DMS53 treated with DMSO at 0.1 percent for 48 hours (cell line): Measurements from ENCODE around the gene KIAA1328.
"Not testable (repeated sequence)": the region's sequence is repeated elsewhere in the genome, so short reads cannot be mapped to it uniquely, and the experiment has no call there.

Source experiments
- DNase-seq: peaks from one replicate; lab custom pipeline; 2025; ENCODE audit not compliant: unreplicated experiment; lab: John Stamatoyannopoulos, UW

KIAA1328 gene

GRCh38 chr18:36821681-36822080 lies 7.2 kb upstream of the KIAA1328 start:
- DNase-seq: no peak

DNA sequence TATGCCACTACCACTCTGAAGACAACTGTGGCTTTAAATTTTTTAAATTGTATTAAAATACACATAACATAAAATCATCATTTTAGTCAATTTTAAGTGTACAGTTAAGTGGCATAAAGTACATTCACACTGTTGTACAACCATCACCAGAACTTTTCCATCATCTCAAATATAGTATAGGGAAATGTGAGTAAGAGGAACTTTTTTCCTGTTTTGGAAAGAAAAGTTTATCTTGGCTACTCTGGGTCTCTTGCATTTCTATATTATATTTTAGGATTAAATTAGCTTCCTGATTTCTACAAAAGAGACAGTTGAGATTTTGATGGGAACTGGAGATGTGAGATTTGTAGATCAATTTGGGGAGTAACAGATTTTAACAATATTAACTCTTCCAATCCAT lies 3.4 kb upstream of the KIAA1328 start:
- no peak for DNase-seq

DNA sequence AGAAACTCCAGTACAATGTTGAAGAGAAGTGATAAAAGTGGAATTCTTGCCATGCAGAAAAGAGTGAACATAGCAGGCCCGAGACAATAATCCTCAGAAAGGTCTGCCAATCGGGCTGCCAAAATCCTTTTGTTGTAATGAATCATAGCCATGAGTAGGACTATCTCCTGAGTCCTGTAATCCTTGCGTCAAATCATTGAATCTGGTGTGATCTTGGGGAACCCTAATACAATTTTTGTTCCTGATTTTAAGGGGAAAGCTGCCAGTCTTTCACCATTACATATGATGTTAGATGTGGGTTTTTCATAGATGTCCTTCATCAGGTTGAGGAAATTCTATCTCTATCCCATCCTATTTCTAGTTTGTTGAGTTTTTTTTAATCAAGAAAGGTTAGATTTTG lies 2.4 kb upstream of the KIAA1328 start:
- no peak for DNase-seq

DNA sequence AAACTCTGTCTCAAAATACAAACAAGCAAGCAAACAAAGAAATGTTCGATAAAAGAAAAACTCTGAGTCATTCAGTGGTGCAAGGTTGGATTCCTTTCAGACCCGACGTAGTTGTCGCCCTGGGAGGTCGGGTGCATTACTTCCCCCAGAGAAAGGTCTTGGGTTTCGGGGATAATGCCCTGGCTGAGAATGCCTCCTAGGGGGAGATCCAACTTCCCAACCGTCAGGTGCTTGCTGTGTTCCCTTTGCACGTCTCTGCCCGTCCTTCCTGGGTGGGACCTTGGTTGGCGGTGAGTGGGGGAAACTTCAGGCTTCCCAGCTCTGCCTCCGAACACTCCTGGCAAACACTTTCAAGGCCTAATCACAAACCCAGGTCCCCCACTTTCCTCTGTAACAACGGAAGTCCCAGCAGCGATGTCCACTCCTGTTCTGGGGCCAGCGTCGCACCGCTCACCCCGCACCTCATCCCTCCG lies 734 bp upstream of the KIAA1328 start:
- DNase-seq: peak; percentile 60

- DNase-seq: peak; percentile 52
These were observed 633 bp downstream of the KIAA1328 start for GRCh38 chr18:36829362-36830157.

- no peak for DNase-seq
These were observed 1.2 kb downstream of the KIAA1328 start for GRCh38 chr18:36830158-36830495.

DNA sequence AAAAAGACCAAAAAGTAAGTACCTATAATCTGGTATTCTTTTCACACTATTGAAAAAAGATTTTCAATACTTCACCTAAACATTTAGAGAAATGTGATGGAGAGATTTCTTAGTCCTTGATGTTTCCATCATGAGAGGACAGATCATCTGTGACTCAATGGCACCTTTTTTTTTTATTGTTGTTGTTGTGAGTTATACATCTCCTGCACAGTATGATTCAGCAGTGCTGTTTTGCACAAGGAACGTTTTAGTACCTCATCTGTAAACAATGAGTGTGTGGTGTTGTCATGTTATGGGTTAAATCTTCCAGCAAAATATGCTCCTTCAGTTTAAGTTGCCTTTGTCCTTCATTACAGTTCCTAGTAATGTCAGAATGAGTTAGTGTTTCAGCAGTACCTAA lies 2.2 kb downstream of the KIAA1328 start:
- no peak for DNase-seq

DNA sequence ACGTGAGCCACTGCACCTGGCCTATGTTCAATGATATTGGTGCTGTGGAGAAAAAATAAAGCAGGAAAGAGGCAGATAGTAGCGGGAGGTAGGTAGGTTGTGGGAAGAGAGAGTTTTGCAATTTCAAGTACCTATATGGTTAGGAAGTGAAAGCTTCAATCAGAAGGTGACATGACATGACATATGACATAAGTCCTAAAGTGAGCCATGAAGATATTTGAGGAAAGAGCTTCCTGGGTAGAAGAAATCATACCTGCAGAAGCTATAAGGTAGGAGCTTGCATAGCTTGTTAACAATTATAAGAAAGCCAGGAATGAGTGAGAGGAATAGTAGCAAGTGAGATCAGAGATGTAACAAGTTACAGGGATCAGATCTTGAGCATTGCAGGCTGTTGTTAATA lies 4.2 kb downstream of the KIAA1328 start:
- no peak for DNase-seq

- DNase-seq: no peak
These were observed 7.0 kb downstream of the KIAA1328 start for GRCh38 chr18:36835927-36836326.

- no peak for DNase-seq
These were observed 10.9 kb downstream of the KIAA1328 start for GRCh38 chr18:36839835-36840234.

- DNase-seq: no peak
These were observed 14.3 kb downstream of the KIAA1328 start for GRCh38 chr18:36843199-36843598.

- no peak for DNase-seq
These were observed 14.9 kb downstream of the KIAA1328 start for GRCh38 chr18:36843784-36844183.

DNA sequence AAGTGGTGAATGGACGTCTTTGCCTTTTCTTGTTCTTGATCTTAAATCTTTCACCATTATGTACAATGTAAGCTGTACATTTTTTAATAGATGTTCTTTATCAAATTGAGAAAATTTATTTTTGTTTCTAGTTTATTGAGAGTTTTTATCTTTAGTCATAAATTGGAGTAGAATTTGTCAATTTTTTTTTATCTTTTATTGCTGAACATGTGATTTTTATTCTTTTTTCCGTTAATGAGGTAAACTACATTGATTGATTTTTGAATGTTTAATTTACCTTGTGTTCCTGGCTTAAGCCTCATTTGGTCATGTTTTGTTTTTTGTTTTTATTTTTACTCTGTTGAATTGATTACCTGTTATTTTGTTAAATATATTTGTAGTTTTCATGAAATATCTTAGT lies 19.7 kb downstream of the KIAA1328 start:
- DNase-seq: no peak

DNA sequence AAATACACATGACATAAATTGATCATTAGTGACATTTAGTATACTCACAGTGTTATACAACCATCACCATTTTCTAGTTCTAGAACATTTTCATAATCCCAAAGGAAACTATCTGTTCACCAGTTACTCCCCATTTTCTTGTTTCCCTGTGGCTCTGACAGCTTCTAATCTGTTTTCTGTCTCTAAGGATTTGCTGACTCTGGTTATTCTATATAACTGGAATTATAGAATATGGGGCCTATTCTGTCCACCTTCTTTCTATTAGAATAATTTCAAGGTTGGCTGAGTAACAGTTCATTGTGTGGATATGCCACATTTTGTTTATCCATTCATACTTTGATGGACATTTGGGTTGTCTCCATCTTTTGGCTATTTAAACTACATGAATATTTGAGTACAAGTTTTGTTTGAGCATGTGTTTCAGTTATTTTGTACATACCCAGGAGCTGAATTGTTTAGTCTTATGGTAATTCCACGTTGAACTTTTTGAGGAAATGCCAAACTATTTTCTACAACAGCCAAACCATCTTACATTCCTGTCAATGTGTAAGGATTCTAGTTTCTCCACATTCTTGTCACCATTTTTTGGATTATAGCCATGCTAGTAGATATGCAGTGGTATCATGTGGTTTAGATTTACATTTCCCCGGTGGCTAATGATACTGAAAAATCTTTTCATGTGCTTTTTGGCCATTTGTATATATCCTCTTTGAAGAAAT lies 20.5 kb downstream of the KIAA1328 start:
- DNase-seq: no peak

DNA sequence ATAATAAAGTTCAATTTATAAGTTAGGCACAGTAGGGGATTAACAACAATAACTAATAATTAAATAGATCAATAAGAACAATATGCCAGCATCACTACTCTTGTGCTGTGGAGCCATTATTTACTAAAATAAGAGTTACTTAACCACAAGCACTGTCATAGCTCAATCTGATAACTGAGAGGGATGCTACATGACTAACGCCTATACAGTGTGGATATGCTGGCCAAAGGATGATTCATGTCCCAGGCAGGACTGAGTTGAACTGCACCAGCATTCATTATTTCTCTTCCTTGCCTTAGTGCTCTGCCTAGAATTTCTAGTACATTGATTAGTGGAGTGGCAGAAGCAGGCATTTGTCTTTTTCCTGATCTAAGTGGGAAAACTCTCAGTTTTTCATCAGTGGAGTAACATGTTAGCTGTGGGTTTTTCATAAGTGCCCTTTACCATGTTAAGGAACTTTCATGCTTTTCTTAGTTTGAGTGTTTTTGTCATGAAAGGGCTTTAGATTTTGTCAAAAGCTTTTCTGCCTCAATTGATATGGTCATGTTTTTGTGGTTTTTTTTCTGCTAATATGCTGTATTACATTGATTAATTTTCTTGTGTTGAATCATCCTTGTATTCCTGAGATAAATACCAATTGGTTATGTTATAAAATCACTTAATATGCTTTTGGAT lies 21.7 kb downstream of the KIAA1328 start:
- DNase-seq: no peak

GRCh38 chr18:36851202-36851590 lies 22.3 kb downstream of the KIAA1328 start:
- DNase-seq: no peak

- no peak for DNase-seq
These were observed 27.9 kb downstream of the KIAA1328 start for GRCh38 chr18:36856815-36857214.

DNA sequence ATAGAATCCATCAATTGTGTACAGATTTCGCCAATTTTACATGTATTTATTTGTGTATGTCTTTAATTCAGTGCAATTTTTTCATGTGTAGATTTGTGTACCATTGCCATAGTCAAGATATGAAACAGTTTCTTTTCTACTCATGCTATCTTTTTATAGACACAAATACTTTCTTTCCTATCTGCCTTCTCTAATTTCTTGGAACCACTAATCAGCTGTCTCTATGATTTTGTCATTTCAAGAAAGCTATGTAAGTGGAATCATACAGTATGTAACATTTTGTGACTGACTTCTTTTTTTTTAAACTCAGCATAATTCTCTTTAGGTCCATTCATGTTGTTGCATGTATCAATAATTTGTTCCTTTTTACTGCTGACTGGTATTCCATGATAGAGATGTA lies 33.3 kb downstream of the KIAA1328 start:
- DNase-seq: no peak

GRCh38 chr18:36867056-36867455 lies 38.1 kb downstream of the KIAA1328 start:
- no peak for DNase-seq

DNA sequence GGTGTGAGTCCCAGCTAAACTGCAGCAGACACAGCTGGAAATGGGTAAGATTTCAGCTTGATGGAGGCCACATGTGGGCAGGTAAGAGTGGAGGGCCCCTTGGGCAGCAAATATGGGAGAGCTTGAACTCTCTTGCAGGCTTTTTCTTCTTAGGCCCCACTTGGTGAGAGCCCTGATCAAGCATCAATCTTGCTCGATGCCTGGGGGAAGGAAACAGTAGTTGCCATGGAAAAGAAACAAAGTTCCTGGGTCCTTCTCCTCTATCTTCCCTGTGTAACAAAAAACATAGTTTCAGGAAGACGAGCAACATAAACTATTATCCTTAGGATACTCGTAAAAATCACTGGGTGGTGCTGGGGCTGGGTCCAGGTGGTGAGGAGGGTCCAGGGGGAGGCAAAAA lies 42.9 kb downstream of the KIAA1328 start:
- no peak for DNase-seq

GRCh38 chr18:36872329-36872728 lies 43.4 kb downstream of the KIAA1328 start:
- no peak for DNase-seq

- not testable (repeated sequence) for DNase-seq
These were observed 44.9 kb downstream of the KIAA1328 start for GRCh38 chr18:36873826-36874225.
